ENCODE results near the gene LRRFIP1. TPM values are rescaled to one million over a fixed set of nuclear protein-coding genes. Genes with fewer than 3 reads are reported as not detected.

Gene LRRFIP1
- total and polyA plus RNA-seq, 10 donors: 40.4 to 164 (median 124) TPM

DNA sequence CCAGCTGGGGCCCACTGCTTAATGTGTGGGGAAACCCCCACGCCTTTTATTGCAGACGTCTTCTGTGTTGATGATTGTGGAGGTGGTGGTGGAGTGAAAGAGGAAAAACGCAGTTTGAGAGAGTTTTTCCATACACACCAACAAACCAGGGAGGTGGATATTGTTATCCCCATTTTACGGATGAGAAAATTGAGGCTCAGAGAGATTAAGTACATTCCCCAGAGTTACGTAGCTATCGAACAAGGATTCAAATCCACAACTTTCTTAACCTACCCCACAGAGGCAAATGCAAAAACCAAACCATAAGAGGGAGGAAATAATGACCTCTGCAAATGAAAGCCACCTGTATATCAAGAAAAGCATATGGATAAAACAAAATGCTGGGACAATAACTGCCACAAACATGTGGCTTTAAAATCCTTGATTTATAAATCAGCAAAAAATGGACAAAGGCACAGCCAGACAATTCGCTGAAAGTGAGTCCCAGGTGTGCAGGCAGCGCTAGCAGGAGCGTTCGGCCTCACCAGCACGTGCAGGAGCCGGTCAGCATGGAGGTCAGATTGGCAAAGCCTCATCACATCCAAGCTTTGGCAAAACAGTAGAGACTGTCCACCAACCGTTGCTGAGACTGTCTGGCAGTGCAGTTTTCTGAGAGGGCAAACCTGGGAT, 24.2 kb upstream of the LRRFIP1 start:
- intact Hi-C loops (cut with DNase I; ENCODE audit: low total_unique reads): no loop called here
- Histone ChIP-seq H3K9me3 (no peaks in the 10 kb centered on the region), H3K36me3 (no peaks in the 10 kb centered on the region), H3K4me1 (peaks cover 6 to 34% (median 17%) of the 10 kb centered on the region in 6 donors), H3K4me3 (peak overlapping the region in 2 of 8 donors; percentile 3 to 43), H3K27me3 (replicated peaks in 1 of 7) (no peaks in the 10 kb centered on the region), H3K27ac (peak overlapping the region in 7 of 8 donors; percentile 45 to 86 (median 76))
- WGBS, 5 donors: 58 to 69% (median 63%) methylated on average over 13 of the region's 13 CpGs
- no peak for DNase-seq
- TF ChIP-seq CTCF (IDR thresholded peaks at IDR 0.05 in 8 of 11, conservative IDR thresholded peaks at IDR 0.05 in 3 of 11) (no peak), POLR2AphosphoS5 (IDR thresholded peaks at IDR 0.05) (peak in 1 of 3 donors; percentile 33)

GRCh38 chr2:237603718-237604362, 23.5 kb upstream of the LRRFIP1 start:
- Histone ChIP-seq H3K4me3 (peak overlapping the region in 2 of 8 donors; percentile 3 to 43), H3K9me3 (no peaks in the 10 kb centered on the region), H3K4me1 (peaks cover 6 to 34% (median 17%) of the 10 kb centered on the region in 6 donors), H3K36me3 (no peaks in the 10 kb centered on the region), H3K27me3 (replicated peaks in 1 of 7) (no peaks in the 10 kb centered on the region), H3K27ac (peak overlapping the region in 7 of 8 donors; percentile 45 to 86 (median 76))
- TF ChIP-seq POLR2A (IDR thresholded peaks at IDR 0.05): peak in 1 of 3 donors; percentile 53
- TF ChIP-seq CTCF (IDR thresholded peaks at IDR 0.05 in 8 of 11, conservative IDR thresholded peaks at IDR 0.05 in 3 of 11): no peak
- TF ChIP-seq POLR2AphosphoS5 (IDR thresholded peaks at IDR 0.05): peak in 2 of 3 donors; percentile 37 to 97
- 10 to 16% (median 14%) methylated on average over 15 of the region's 15 CpGs for WGBS, 5 donors
- intact Hi-C loops (cut with DNase I; ENCODE audit: low total_unique reads): no loop called here
- DNase-seq: no peak

DNA sequence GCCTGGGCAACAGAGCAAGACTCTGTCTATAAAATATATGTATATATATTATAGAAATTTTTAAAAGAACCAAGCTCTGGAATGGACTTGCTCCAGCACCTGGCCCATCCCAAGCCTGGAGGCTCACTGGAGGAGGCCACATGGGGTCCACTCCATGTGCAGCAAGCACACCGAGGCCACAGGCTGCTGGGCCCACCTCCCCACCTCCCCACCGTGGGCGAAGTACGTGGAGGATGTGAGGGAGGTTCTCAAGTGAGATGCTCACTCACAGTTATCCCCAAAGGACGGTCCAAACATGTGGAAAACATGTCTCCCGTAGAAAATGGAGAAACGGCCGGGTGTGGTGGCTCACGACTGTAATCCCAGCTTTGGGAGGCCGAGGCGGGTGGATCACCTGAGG, 23.0 kb upstream of the LRRFIP1 start:
- Histone ChIP-seq H3K36me3 (no peaks in the 10 kb centered on the region), H3K27ac (peak overlapping the region in 5 of 8 donors; percentile 53 to 86 (median 77))
- DNase-seq: no peak

More for the DNA sequence above, 23.0 kb upstream of the LRRFIP1 start:
- intact Hi-C loops (cut with DNase I; ENCODE audit: low total_unique reads): no loop called here
- Histone ChIP-seq H3K9me3 (no peaks in the 10 kb centered on the region), H3K27me3 (replicated peaks in 1 of 7) (no peaks in the 10 kb centered on the region), H3K4me3 (no peak overlapping the region), H3K4me1 (peaks cover 6 to 34% (median 17%) of the 10 kb centered on the region in 6 donors)
- 86 to 94% (median 90%) methylated on average over 11 of the region's 11 CpGs for WGBS, 5 donors
- no peak for TF ChIP-seq POLR2A (IDR thresholded peaks at IDR 0.05)
- TF ChIP-seq CTCF (IDR thresholded peaks at IDR 0.05 in 8 of 11, conservative IDR thresholded peaks at IDR 0.05 in 3 of 11): no peak
- no peak for TF ChIP-seq POLR2AphosphoS5 (IDR thresholded peaks at IDR 0.05)

Data from spleen (tissue), 11 donors.